Measurements from ENCODE around the gene CFAP43. TPM values are rescaled to one million over a fixed set of nuclear protein-coding genes. Genes with fewer than 3 reads are reported as not detected.

CFAP43 gene
- total and polyA plus RNA-seq, 2 experiments from 2014 or later, result 0.24 to 0.44 TPM

GRCh38 chr10:104100795-104101194 is 131.4 kb downstream of the CFAP43 start:
- no peak overlapping the region for H2AFZ ChIP-seq
- DNase-seq (ENCODE audit: low spot score), result no peak
- TF ChIP-seq ZNF462 (CRISPR knock-in tag; IDR thresholded peaks at IDR 0.05), result no peak
- TF ChIP-seq ETS1 (IDR thresholded peaks at IDR 0.05), result no peak
- no peak for TF ChIP-seq REST (IDR thresholded peaks at IDR 0.05; ENCODE audit: unreplicated experiment)
- no peak for TF ChIP-seq NANOG (IDR thresholded peaks at IDR 0.05; ENCODE audit: borderline replicate concordance)
- TF ChIP-seq STAT1 (IDR thresholded peaks at IDR 0.05; ENCODE audit: unreplicated experiment), result no peak
- no peak for TF ChIP-seq CREB1 (CRISPR knock-in tag; IDR thresholded peaks at IDR 0.05; ENCODE audit: low read depth)
- no peak for TF ChIP-seq EZH2phosphoT487 (IDR thresholded peaks at IDR 0.05; ENCODE audit: unreplicated experiment)
- TF ChIP-seq JUNB (IDR thresholded peaks at IDR 0.05; ENCODE audit: unreplicated experiment), result no peak
- no peak for TF ChIP-seq ZNF331 (CRISPR knock-in tag; IDR thresholded peaks at IDR 0.05; ENCODE audit: low read depth)
- no peak for TF ChIP-seq EZH2 (IDR thresholded peaks at IDR 0.05; ENCODE audit: low read depth, unreplicated experiment)
- TF ChIP-seq POLR2AphosphoS5 (IDR thresholded peaks at IDR 0.05; ENCODE audit: low read depth), result no peak
- no peak for TF ChIP-seq CTCF (conservative IDR thresholded peaks at IDR 0.05; ENCODE audit: low read depth in 2 of 2)
- no peak for TF ChIP-seq ZNF114 (CRISPR knock-in tag; IDR thresholded peaks at IDR 0.05)

More at GRCh38 chr10:104100795-104101194, 131.4 kb downstream of the CFAP43 start:
- H3K4me2 ChIP-seq, result no peak overlapping the region
- Mint-ChIP-seq H3K27me3 (ENCODE audit: insufficient read depth, low read depth, poor library complexity) (no peaks in the 10 kb centered on the region), H3K36me3 (ENCODE audit: low read depth) (peaks cover 7% of the 10 kb centered on the region; the same call in 1 of the 3 replicates), H3K9me3 (peaks cover 11% of the 10 kb centered on the region; the same call in 1 of the 3 replicates), H3K27ac (no peak overlapping the region), H3K4me1 (no peaks in the 10 kb centered on the region), H3K4me3 (no peak overlapping the region)
- no peak overlapping the region for H3K27ac ChIP-seq (ENCODE audit: low read depth)
- no peak overlapping the region for H3K4me3 ChIP-seq
- ATAC-seq, result no peak
- peaks cover 6% of the 10 kb centered on the region; the same call in 1 of the 2 replicates for H3K4me1 ChIP-seq (ENCODE audit: insufficient read depth)
- H3K9me2 ChIP-seq (ENCODE audit: insufficient read depth), result peaks cover 3% of the 10 kb centered on the region; the same call in 1 of the 2 replicates
- H3F3A ChIP-seq (replicated peaks; ENCODE audit: low read depth), result no peaks in the 10 kb centered on the region
- no peaks in the 10 kb centered on the region for H3K27me3 ChIP-seq (ENCODE audit: insufficient read depth)
- H4K20me1 ChIP-seq (replicated peaks; ENCODE audit: insufficient read depth), result no peaks in the 10 kb centered on the region
- H3K79me2 ChIP-seq (replicated peaks; ENCODE audit: insufficient read depth), result no peaks in the 10 kb centered on the region
- H3K36me3 ChIP-seq (ENCODE audit: insufficient read depth), result no peaks in the 10 kb centered on the region; the same call in 1 of the 2 replicates

All from GM23338 (cell line).